NCI-H1436 treated with DMSO at 0.1 percent for 48 hours (cell line): ENCODE results near the gene CDH2.

Experiments
- DNase-seq: peaks from one replicate; lab custom pipeline; 2025; lab: John Stamatoyannopoulos, UW

CDH2 gene

DNA sequence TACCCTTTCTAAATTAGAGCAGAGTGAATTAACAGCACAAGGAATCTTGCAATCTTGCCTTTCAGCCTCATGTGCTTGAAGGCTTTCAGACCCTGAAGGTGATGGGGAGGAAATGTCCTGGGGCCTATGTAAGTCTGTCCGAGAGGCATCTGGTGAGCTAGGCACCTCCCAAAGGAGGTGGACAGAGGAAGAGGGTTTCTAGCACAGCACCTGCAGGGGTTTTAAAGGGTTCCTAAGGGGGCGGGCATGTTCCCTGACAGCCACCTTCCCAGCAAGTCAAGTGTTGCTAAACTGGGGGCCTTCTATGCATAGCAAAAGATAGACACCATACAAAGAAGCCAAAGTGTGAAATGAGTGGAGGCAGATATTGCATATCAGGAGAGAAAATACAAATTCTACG, 88.5 kb downstream of the CDH2 start:
- DNase-seq, result no peak

DNA sequence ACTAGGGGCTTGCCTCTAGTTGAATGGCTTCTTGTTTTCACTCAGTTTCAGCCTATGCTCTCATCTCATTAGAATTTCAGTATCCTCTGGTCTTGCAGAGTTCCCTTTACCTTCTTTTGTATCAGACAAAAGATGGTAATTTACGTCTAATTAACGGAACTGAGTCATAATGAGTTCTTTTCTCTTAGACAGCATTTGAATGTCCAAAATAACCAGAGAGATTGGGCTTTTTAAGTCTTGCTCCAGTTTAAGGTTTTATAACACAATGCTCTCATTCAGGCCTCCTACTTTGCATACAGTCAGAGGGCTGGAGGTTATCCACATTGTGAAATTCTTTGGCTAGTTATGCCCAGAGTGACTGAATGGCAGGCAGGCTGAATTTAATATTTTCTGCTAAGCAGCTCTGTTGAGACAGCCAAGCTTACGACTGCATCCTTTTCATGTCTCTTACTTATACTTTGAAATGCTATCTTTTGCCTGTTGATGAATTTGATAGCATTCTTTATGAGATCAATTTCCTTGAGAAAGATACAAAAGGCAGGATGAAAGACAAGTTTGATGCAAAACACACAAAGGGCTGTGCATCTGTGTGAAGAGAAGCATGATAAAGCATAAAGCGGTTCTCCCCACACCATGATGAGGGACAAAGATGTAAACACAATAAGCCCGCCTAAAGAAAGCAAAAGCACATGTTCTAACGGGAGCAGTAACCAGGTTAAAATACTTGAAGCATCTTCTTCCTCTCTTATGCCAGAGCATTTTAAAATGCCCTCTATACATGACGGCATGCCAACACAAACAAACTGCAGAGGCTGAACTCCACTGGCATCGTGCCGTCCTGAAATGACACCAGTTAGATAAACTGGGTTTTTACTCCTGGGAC, 90.0 kb downstream of the CDH2 start:
- DNase-seq, result no peak

DNA sequence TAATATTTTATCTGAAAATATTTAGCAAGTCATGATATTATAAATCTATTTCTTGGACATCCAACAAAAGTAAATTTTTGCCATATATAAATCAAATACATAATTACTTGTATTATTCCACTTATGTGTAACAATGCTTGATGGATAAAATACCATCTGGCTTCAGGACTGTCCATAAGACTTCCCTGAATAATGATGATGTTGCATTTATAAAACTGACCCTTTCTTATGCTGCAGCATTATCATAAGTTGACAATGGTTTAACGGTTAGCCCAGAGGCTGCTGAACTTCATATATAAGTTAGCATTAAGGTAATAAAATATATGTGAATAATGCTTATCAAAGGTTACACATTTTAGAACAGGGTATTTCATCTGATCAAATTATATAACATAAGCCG, 95.4 kb downstream of the CDH2 start:
- DNase-seq, result no peak

DNA sequence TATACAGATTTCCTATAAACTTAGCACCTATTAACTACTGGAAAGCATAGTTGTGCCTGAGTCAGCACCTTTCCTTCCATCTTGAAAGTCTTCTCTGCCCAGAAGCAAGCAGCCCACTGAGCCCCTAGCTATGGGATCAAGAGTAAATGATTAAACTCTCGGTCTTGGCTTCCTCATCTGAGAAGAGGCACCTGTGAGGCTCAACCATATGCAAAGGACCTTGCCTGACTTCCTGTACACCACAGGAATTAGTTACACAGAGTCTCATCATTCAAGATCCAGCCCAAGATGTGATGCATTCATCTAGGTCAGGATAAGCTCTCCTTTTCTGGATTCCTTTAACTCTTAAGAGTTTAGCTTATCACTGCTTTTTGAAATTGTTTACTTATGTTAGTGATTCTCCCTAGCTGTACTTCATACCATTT, 96.0 kb downstream of the CDH2 start:
- no peak for DNase-seq

DNA sequence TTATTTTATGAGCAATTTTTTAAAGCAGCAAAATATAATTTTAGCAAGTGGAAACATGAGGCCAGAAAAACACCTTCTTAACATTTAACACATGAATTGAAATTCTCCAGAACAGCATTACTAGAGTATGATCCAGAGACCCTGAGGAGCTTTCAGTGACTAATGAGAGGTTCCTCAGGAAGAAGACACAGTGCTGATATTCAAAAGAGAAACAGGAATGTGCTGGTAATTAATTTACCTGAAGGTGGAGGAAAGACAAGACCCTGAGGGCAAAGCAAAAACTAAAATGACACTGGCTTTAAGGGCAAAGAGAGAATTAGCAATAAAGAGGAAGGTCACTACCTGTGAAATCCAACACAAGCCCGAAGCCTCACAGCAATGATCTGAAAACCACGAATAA, 97.0 kb downstream of the CDH2 start:
- DNase-seq, result no peak

DNA sequence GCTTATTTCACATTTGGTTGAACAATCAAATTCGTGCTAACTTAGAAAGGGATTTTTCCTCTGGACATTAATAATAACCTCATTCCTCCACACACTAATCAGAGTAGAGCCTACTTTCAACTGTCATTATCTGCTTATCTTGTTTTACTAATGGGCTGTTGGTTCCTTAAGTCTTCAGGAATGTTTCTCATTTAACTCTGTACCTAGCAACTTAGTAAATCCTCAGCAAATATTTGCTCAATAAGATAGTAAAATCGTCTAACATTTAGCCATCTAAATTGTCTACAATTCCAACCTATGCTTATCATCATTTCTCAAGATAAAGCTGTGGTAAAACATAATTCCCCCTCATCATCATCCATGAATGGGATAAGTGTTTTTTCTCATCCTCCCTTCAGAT, 98.1 kb downstream of the CDH2 start:
- no peak for DNase-seq

DNA sequence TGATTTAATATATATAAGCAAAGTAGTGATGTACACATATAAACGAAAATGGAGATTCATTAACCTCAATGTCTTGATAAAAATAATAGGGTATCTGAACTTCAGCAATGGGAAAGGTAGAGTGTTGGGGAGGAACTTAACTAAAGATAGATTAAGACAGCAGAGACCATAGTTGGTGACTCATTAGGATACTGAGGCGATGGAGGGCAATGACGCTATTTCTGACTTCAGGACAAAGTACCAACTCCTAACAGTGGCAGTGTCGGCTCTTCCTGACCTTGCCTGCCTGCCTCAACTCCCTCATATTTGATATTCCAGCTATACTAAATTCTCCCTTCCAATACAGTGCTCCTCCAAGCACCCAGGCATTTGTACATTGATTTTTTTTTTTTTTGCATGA, 98.6 kb downstream of the CDH2 start:
- no peak for DNase-seq

DNA sequence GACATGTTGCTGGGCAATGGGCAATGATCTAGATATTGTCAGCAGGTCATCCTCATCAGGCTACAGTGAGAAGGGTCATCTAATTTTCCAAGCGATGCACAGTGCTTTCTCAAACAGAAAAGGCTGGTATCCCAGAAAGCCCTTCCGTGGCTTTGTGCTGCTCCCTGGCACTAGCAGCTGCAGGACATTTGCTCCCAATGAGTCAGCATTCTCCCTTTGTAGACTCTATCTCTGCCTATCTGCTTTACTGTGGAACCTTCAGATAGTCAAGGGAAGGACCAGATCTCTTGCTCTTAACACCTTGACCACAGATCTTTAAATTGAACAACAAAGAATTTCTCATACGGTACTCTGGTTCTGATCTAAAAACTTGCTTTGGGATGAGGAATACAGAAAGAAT, 101.4 kb downstream of the CDH2 start:
- DNase-seq, result no peak

DNA sequence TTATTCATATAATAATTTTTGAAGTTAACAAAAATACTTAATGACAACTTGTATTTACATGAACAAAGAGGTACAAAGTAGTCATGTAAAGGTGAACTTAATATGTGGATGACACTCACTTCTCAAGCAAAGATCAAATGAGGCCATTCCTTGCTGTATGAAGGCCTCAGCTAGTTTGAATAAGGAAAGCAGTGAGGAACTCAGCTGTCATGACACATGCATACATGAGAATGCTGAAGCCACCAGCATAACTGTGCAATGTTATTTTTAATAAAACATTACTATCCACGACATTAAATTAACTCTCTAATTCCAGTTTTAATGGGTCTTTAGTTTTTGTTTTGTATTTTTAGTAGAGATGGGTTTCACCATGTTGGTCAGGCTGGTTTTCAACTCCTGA, 102.9 kb downstream of the CDH2 start:
- no peak for DNase-seq

DNA sequence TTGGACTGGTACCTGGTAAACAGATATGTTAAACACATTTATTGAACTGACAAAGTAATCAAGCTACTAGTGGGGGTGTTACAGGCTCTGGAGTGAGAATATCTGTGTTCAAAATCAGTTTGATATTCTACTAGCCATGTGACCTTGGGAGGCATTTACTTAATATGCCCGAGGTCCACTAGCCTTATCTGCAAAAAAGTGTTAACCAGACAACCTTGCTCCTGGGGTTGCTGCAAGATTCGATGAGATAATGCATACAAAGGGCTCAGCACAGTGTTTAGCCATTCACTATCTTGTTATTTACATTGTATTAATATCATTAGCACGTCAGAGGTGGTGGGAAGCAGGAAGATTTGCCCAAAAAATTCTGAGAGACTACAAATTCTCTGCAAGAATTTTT, 103.3 kb downstream of the CDH2 start:
- DNase-seq, result no peak

DNA sequence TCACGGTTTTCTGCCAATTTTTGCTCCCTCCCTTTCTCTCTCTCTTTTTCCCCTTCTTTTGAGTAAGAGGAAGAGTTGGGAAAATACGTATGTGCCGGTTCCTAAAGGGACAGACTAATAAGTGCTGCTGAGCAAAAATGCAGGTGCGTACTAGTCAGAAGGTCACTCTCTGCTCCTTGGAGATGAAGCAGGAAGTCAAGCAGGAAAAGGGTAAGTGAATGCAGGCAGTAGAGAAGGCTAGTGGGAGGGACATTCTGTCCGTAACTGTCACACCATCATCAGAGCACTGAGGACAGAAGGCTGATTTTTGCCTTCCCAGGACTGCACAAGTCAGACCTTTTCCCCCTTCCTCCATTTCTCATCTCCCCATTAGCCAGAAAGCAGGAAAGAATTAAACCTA, 105.7 kb downstream of the CDH2 start:
- no peak for DNase-seq

DNA sequence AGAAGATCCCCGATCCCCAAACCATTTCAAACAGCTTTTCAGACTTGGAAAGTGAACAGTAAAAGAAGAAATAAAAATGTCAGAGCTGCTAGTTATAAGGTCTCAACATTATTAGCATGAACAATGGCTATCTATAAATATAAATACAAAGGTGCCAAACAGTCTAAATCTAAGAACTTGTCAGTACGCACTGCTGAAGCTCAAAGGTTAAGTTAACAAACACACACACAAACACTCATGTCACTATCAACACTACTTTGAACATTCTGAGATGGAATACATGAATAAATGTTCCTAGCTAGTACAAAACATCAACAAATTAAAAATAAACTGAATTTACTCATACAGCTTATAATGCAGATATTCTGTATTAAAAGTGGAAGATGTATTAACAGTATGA, 108.7 kb downstream of the CDH2 start:
- DNase-seq, result no peak

DNA sequence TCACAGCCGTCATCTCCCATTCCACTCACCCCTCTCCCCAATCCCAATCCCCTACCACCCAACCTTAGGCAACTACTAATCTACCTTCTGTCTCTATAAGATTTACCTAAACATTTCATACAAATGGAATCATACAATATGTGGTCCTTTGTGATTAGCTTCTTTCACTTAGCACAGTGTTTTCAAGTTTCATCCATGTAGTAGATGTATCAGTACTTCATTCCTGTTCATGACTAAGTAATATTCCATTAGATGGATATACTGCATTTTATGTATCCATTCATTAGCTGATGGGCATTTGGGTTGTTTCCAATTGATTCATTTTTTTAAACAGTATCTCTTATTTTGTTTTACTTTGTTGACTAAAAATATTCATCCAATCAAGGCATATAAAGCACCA, 109.6 kb downstream of the CDH2 start:
- DNase-seq, result no peak

DNA sequence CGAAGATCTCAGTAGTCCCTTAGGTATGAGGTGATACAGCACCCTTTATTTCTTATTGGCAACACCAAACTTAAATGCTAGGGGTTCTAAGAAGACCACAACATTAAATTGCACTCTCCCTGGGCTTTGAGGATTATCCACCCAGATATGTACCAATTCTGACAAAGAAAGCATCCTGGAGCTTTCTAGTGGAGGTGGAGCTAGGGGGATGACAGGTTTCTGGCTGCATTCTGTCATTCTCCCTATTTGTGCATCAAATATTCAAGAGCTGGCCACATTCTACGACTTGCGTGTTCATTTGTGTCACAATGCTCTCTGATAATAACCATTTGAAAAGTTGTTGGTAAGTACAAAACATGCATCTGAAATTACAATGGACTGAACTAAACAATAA, 111.1 kb downstream of the CDH2 start:
- DNase-seq, result no peak

DNA sequence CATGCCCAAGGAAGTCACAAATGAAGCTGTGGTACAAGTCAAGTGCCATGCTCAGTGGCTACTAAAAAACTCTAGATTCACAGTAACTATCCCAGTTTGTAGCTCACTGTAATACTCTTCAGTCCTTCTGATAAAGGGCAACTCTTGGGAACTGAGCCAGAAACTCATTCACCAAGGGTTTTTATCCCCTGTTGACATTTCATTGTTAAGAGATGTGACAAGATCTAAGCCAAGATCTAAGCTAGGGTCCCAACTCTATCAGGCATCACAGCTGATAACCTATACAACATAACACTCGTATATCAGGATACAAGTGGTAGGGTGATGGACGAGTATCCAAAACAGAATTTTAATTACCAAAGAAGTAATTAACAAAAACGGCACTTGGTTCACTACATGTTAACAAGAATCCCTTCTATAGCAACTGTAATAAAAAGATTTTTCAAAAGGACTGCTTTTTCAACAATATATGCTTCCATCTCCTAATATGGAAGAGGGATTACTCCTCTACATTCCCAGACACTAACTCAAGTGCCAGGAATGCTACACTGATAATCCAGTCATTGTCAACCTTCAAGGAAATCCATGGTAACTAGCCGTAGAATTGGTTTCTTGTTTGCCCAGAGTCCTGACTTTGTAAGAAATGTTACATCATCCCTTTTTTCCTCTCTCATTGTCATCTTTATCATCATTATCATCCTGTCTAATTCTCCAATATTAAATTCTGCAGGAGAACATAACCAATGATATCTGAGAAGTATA, 111.7 kb downstream of the CDH2 start:
- DNase-seq, result no peak

DNA sequence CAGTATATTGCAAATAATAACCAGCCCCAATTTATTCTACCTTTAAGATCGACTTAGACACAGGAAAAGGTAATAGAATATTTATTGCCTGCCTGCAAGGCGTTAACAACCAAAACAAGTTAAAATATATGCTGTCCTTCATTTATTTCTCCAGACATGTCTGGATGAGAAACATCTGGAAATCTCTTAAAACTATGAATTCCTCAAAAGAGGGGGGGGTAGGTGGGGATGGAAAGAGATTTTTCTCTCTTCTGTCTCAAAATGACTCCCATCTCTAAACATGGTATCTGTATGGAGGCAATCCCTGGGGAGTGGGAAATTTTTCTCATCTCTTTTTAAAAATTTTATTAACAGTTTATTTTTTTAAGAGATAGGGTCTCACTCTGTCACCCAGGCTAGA, 113.0 kb downstream of the CDH2 start:
- no peak for DNase-seq

DNA sequence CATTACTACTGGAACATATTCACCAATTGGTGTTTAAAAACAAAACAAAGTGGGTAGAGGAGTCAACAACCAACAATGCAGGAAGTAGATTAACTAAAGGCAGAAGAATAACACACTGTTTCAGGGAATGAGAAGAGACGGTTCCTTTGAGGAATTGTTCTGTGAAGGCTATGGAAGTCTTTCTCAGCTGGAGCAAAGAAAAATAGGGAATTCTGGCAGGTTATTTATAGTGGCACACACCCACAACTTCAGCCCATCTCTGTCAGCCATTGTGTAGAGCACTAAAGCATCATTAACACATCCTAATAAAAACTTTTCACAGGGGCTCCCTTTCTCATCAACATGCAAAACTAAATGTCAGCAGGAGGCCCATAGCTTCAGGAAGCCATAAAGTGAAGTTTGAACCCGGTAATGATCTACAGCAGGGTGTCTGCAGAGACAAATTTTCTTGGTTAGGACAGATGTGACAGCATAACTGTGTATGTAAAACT, 113.6 kb downstream of the CDH2 start:
- DNase-seq, result no peak

DNA sequence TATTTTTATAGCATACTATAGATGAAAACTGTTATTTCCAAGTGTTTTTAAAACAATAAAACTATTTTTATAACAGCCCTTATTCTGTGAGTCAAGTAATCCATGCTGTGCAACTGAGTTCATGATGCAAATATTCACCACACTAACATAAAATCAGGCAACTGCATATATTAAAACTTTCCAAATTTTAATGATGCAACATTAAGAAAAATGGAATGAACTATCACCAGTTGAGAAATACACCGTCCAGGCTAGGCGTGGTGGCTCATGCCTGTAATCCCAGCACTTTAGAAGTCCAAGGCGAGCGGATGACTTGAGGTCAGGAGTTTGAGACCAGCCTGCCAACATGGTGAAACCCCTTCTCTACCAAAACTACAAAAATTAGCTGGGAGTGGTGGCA, 114.5 kb downstream of the CDH2 start:
- no peak for DNase-seq

DNA sequence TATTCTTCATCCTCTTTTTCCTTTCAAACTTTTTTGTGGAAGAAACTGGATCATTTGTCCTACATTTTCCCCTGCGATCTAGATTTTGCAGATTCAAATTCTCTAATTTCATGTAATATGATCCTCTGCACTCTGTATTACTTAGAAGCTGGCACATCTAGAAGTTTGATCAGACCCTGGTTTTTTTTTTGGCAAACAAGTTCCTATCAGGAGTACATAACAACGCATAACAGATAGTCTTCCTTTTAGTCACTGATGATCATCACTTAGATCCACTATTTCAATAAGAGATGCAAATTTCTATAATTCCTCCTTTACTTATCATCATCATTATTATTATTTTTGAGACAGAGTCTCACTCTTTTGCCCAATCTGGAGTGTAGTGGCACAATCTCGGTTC, 117.1 kb downstream of the CDH2 start:
- no peak for DNase-seq

DNA sequence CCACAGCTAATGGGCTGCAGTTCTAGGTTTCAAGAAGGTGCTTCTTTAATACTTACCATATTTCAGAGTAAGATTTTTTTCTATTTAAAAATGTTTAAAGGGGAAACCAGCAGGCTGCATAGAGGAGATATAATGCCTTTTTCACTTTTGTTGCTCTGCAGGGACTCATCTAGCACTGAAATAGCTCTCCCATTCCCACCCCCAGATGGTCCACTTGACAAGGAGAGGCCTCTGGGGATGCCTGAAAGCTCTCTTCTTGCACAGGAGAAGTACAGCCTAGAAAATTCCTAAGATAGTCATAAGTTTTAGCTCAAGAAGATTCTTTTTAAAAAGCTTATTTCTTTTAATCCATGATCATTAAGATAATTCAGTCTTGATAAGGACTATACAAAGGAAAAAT, 126.4 kb downstream of the CDH2 start:
- DNase-seq, result no peak

DNA sequence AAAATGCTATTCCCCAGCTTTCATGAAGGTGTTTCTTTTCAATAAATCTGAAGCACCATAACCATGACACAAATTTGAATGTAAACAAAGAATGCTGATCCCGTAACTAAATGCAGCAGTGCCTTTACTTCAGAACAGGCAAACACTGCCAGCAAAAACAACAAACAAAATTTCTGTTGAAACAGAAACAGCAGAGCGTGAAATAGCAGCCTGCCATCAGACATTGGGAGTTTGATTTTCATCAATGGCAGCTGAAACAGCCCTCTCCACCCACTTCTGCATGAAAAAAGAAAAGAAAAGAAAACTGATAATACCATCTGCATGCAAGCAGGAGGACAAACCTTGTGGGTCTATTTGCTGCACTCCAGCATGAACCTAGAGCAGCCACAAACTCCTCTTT, 128.3 kb downstream of the CDH2 start:
- no peak for DNase-seq

DNA sequence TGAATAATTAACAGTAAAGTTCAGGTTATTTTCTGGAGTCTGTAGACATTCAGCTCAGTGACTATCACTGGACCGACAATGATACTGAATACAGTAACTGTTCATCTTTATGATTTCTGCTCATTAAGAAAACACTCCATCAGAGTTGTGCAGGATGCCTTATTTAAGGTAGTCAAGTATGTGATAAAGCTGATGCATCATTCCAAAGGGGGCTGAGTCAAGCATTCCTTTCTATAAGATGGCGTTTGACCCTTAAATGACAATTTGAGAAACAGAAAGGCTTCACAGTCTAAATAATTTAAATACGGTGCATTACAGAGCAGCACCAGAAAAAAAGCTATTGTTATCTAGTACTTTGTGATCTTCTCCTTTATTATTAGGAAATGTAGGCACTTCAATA, 131.1 kb downstream of the CDH2 start:
- DNase-seq, result no peak

DNA sequence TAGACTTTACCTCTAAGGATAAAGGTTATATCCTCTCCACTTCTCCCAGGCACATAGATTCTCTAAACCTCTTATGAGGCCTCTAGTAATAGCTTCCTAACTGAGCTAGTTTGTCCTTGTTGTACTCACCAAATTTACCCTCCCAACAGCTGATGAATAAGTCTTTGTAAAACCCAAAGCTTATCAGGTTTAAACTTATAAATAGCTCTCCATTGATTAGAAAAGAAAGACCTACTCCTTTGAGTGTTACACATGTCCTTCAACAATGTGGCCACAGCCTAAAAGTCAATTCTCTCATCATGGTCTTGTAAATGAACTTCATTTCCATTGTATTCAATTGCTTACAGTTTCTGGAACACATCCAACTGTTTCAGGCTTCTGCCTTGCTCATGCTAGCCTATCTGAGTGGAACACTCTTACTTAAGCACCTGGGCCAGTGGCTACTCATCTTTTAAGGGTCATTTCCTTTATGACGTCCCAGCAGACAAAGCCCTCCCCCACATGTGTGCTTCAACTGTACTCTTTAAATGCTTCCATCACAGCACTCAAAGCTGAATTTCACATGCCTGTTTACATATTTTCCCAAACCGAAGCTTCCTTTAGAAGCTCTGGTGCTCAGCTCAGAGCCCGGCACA, 131.6 kb downstream of the CDH2 start:
- DNase-seq, result no peak
